ENCODE data around the gene SHB.
"Not testable (repeated sequence)": the region's sequence is repeated elsewhere in the genome, so short reads cannot be mapped to it uniquely, and the experiment has no call there.

SHB gene

DNA sequence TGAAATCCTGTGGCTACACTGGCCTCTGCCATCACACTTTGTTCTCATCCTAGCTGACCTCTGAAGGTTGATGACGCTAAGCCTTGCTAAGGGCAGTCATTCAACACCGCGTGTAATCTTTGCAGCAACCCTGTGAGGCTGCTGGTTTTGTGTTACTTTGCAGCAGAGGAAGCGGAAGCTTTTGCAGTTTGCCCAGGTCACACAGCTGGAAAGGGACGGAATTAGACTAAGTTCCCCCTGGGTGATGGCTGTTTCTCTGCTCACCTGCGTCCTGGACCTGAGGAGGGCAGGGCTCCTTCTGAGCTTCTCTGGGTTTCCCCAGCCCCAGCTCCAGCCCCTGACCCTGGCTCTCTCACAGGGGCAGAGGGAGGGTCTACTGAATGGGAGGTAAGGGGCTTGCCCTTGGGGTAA lies 157.8 kb downstream of the SHB start:
- no peak overlapping the region for H3K4me3 ChIP-seq
- H3K27ac ChIP-seq, result no peak overlapping the region
- peak; percentile 64 for DNase-seq (ENCODE audit: low spot score)
- TF ChIP-seq, protein P1, sequence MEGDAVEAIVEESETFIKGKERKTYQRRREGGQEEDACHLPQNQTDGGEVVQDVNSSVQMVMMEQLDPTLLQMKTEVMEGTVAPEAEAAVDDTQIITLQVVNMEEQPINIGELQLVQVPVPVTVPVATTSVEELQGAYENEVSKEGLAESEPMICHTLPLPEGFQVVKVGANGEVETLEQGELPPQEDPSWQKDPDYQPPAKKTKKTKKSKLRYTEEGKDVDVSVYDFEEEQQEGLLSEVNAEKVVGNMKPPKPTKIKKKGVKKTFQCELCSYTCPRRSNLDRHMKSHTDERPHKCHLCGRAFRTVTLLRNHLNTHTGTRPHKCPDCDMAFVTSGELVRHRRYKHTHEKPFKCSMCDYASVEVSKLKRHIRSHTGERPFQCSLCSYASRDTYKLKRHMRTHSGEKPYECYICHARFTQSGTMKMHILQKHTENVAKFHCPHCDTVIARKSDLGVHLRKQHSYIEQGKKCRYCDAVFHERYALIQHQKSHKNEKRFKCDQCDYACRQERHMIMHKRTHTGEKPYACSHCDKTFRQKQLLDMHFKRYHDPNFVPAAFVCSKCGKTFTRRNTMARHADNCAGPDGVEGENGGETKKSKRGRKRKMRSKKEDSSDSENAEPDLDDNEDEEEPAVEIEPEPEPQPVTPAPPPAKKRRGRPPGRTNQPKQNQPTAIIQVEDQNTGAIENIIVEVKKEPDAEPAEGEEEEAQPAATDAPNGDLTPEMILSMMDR (IDR thresholded peaks at IDR 0.05), result no peak

DNA sequence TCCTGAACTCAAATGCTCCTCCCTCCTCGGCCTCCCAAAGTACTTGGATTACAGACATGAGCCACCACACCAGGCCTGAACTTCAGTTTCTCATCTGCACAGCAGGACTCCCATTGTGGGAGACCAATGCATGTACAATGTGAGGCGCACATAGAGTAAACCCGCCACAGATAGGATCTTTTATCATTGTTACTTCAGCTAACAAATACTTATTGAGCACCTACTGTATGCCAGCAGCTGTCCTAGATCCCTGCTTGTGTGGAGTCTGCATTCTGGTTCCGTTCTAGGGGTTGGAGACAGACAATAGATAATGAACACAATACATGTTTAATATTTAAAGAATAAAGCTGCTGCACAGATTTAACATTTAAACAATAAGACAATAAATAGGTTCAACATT lies 158.8 kb downstream of the SHB start:
- H3K4me3 ChIP-seq, result no peak overlapping the region
- TF ChIP-seq, protein P1 (IDR thresholded peaks at IDR 0.05), result no peak
- peak; percentile 17 for DNase-seq (ENCODE audit: low spot score)
- H3K27ac ChIP-seq, result no peak overlapping the region

DNA sequence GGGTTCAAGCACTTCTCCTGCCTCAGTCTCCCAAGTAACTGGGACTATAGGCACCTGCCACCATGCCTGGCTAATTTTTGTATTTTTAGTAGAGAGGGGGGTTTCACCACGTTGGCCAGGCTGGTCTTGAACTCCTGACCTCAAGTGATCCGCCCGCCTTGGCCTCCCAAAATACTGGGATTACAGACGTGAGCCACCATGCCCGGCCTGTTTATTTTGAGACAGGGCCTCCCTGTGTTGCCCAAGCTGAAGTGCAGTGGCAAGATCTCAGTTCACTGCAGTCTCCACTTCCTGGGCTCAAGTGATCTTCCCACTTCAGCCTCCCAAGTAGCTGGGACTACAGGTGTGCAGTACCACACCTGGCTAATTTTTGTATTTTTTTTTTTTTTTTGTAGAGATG lies 159.2 kb downstream of the SHB start:
- H3K27ac ChIP-seq, result not testable (repeated sequence)
- DNase-seq (ENCODE audit: low spot score), result peak; percentile 28

DNA sequence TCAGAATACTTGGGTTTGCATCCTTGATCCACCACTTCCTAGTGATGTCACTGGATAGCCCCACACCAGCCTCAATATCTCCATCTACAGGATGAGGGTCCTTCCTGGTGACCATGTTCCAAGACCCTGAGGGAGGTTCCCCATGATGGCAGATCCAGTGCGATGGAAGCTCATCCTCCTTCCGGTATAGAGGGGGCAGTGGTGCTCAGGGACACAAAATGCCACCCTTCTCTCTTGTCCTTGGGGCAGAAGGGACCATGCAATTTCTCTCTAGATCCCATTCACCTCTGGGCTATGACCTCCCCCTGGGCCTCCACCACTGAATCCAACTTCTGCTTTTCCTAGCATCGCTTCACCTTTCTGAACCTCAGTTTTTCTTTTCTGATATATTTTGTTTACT lies 159.7 kb downstream of the SHB start:
- DNase-seq (ENCODE audit: low spot score), result peak; percentile 54
- Histone ChIP-seq H3K4me3 (no peak overlapping the region), H3K27ac (no peak overlapping the region)
- TF ChIP-seq, protein P1 (IDR thresholded peaks at IDR 0.05), result no peak

More for the DNA sequence above, 159.2 kb downstream of the SHB start:
- not testable (repeated sequence) for H3K4me3 ChIP-seq

DNA sequence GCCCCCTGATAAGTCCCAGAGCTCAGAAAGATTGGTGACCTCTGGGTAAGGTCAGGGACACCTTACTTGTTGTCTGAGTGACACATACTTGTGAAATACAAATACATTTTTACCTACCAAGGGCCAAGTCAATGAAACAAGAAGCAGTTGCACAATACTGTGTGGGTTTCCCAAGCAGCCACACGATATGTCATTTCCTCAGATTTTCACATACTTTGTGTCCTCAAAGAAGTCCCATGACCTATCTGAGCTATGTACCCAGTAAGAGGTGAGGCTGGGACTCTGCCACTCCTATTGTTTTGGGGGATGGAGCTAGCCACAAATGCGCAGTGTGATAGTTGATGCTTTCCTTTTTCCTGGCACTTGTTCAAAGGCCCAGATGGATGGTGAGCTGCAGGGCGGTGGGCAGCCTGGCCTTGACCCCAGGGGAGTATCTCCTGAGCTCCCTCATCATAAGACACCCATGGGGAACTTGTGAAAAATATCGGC lies 160.3 kb downstream of the SHB start:
- no peak overlapping the region for H3K4me3 ChIP-seq
- TF ChIP-seq, protein P1 (IDR thresholded peaks at IDR 0.05), result no peak
- H3K27ac ChIP-seq, result no peak overlapping the region
- DNase-seq (ENCODE audit: low spot score), result peak; percentile 64

- TF ChIP-seq, protein P1 (IDR thresholded peaks at IDR 0.05), result no peak
- peak; percentile 11 for DNase-seq (ENCODE audit: low spot score)
- Histone ChIP-seq H3K27ac (no peak overlapping the region), H3K4me3 (no peak overlapping the region)
Observed at GRCh38 chr9:37908283-37908682, 160.7 kb downstream of the SHB start.

GRCh38 chr9:37906312-37907239 lies 162.5 kb downstream of the SHB start:
- TF ChIP-seq, protein P1 (IDR thresholded peaks at IDR 0.05), result no peak
- DNase-seq (ENCODE audit: low spot score), result no peak
- Histone ChIP-seq H3K4me3 (no peak overlapping the region), H3K27ac (no peak overlapping the region)
